Endothelial cell of umbilical vein (primary cell): ENCODE measurements around the gene TPCN1. TPM values are rescaled to one million over a fixed set of nuclear protein-coding genes. Genes with fewer than 3 reads are reported as not detected.

Source experiments
- BruUV-seq: library from RNA; stranded (reverse); fragments of 400-500 nt; replicated peaks from 2 replicates; lab custom pipeline; 2021; lab: Mats Ljungman, UMichigan
- CTCF ChIA-PET: fragments of 300-600, 350-600 bp; sonication (Branson Sonifier 250); formaldehyde crosslinking; loops from one replicate; lab custom pipeline; 2021; ENCODE audit warnings: antibody characterized with exemption, inconsistent platforms; lab: Charles Lee
- POLR2A ChIA-PET: fragments of 300-600, 350-600 bp; sonication (Branson Sonifier 250); formaldehyde crosslinking; loops from one replicate; lab custom pipeline; 2021; ENCODE audit warnings: antibody characterized with exemption, inconsistent platforms; lab: Charles Lee
- DNase-seq: peaks from one replicate; pipeline ENCODE4 v3.0.0-alpha.2; 2011; ENCODE audit warnings: low read depth, low spot score
- FAIRE-seq: peaks from 2 replicates; lab custom pipeline; 2011; peaks lifted over from hg19 to GRCh38; lab: Jason Lieb, UNC
- H2AFZ ChIP-seq: 2 replicates; pipeline ENCODE4 v1.6.0; 2012; ENCODE audit warnings: low read depth, low read length, control low read depth, inconsistent platforms
- H3K27ac ChIP-seq: 2 replicates; pipeline ENCODE4 v1.5.1; 2011; ENCODE audit warnings: low read depth, mild to moderate bottlenecking, control low read depth, low read length, moderate library complexity; ENCODE audit not compliant: insufficient read depth
- H3K27me3 ChIP-seq, 2 experiments: 2 replicates each; pipeline versions ENCODE4 v1.6.0 to v1.6.1; 2011; ENCODE audit warnings: low read length in 2 of 2, mixed read lengths in 1 of 2; ENCODE audit not compliant: control insufficient read depth in 2 of 2, insufficient read depth in 2 of 2
- H3K36me3 ChIP-seq, 2 experiments: 2 replicates in 1 of 2; 3 replicates in 1 of 2; pipeline ENCODE4 v1.5.1; 2011; ENCODE audit warnings: low read length in 2 of 2, mild to moderate bottlenecking in 1 of 2, moderate library complexity in 1 of 2; ENCODE audit not compliant: control insufficient read depth in 2 of 2, insufficient read depth in 2 of 2; ENCODE audit errors: extremely low read depth in 1 of 2
- H3K4me1 ChIP-seq: 3 replicates; pipeline ENCODE4 v1.5.1; 2011; ENCODE audit warnings: mild to moderate bottlenecking, low read length; ENCODE audit not compliant: control insufficient read depth, insufficient read depth; ENCODE audit errors: extremely low read depth
- H3K4me2 ChIP-seq: 2 replicates; pipeline ENCODE4 v1.6.1; 2011; ENCODE audit warnings: low read length, control low read depth, mixed read lengths; ENCODE audit not compliant: insufficient read depth
- H3K4me3 ChIP-seq, 3 experiments: fragments of 200-600 bp in 1 of 3; sonication (generic), shearing (Covaris generic) in 1 of 3; replicated peaks in 1 of 3; 2 replicates each; pipeline ENCODE4 v1.5.1; 2011 to 2016; ENCODE audit warnings: control low read depth in 3 of 3, low read length in 3 of 3, mild to moderate bottlenecking in 2 of 3, inconsistent platforms in 1 of 3, low read depth in 1 of 3, moderate library complexity in 1 of 3; ENCODE audit not compliant: insufficient read depth in 1 of 3
- H3K79me2 ChIP-seq: 2 replicates; pipeline ENCODE4 v1.6.0; 2012; ENCODE audit warnings: low read length, inconsistent platforms; ENCODE audit not compliant: control insufficient read depth, insufficient read depth
- H3K9ac ChIP-seq: replicated peaks from 2 replicates; pipeline ENCODE3; 2011; ENCODE audit warnings: low read length, control low read depth; ENCODE audit not compliant: insufficient read depth; ENCODE audit errors: extremely low read depth
- H3K9me1 ChIP-seq: replicated peaks from 3 replicates; pipeline ENCODE4 v1.6.0; 2011; ENCODE audit warnings: mild to moderate bottlenecking, low read length; ENCODE audit not compliant: control insufficient read depth, insufficient read depth; ENCODE audit errors: extremely low read depth
- H3K9me3 ChIP-seq: replicated peaks from 2 replicates; pipeline ENCODE4 v1.5.1; 2012; ENCODE audit warnings: low read length, inconsistent platforms; ENCODE audit not compliant: control insufficient read depth, insufficient read depth
- H4K20me1 ChIP-seq: replicated peaks from 2 replicates; pipeline ENCODE3; 2011; ENCODE audit warnings: mild to moderate bottlenecking, low read length; ENCODE audit not compliant: control insufficient read depth, insufficient read depth; ENCODE audit errors: extremely low read depth
- CTCF ChIP-seq, 2 donors: IDR thresholded peaks; 1 replicate in 1 of 2; 2 replicates in 1 of 2; pipeline ENCODE4 v1.5.1; 2011; ENCODE audit warnings: low read length in 2 of 2, mild to moderate bottlenecking in 2 of 2, moderate library complexity in 2 of 2, control low read depth in 1 of 2, inconsistent platforms in 1 of 2, low read depth in 1 of 2; ENCODE audit not compliant: insufficient read depth in 1 of 2; ENCODE audit errors: extremely low read depth in 1 of 2
- EZH2 ChIP-seq: IDR thresholded peaks from 2 replicates; pipeline ENCODE4 v1.6.1; 2012; ENCODE audit warnings: borderline replicate concordance, low read depth, mild to moderate bottlenecking, moderate library complexity, low read length, inconsistent platforms; ENCODE audit not compliant: severe bottlenecking
- FOS ChIP-seq: IDR thresholded peaks from 2 replicates; pipeline ENCODE4 v1.6.1; 2011; ENCODE audit warnings: mild to moderate bottlenecking, low read length, moderate library complexity, borderline replicate concordance; ENCODE audit not compliant: insufficient read depth
- GATA2 ChIP-seq: IDR thresholded peaks from 2 replicates; pipeline ENCODE4 v1.7.0; 2011; ENCODE audit warnings: low read depth, mild to moderate bottlenecking, moderate library complexity, mixed read lengths, low read length; ENCODE audit not compliant: insufficient read length, insufficient read depth
- JUN ChIP-seq: IDR thresholded peaks from 2 replicates; pipeline ENCODE4 v1.6.1; 2011; ENCODE audit warnings: borderline replicate concordance, low read depth; ENCODE audit not compliant: insufficient read length, insufficient read depth
- MYC ChIP-seq: IDR thresholded peaks from one replicate; pipeline ENCODE4 v1.6.1; 2011; ENCODE audit warnings: mild to moderate bottlenecking, low read depth, low read length
- POLR2A ChIP-seq: IDR thresholded peaks from 2 replicates; pipeline ENCODE4 v1.6.1; 2012; ENCODE audit warnings: low read depth, mild to moderate bottlenecking, control low read depth, low read length
- POLR2AphosphoS5 ChIP-seq: IDR thresholded peaks from 2 replicates; pipeline ENCODE4 v1.6.1; 2012; ENCODE audit warnings: low read depth, mild to moderate bottlenecking, control low read depth, low read length, moderate library complexity; ENCODE audit not compliant: insufficient read depth
- dilution Hi-C: fragments of 300-500 bp; cut with MboI; formaldehyde crosslinking; loops from one replicate; pipeline ENCODE4 v1.15.0; 2019; ENCODE audit warnings: low sequenced_read_pairs; ENCODE audit not compliant: extremely low pct_ligation_motif_present
- intact Hi-C: fragments of 100-400 bp; cut with micrococcal nuclease; formaldehyde crosslinking; loops from one replicate; pipeline ENCODE4 v1.10.0; 2022
- polyA plus RNA-seq, 4 experiments: library from polyadenylated mRNA; depleted of rRNA in 3 of 4; stranded (reverse) in 3 of 4; unstranded in 1 of 4; fragments of >200 nt; gene quantifications; 2 replicates each; pipeline versions ENCODE4 v1.2.1 to v1.2.3, GENCODE V29; 2011 to 2012; ENCODE audit warnings: missing spikeins in 1 of 4
- total RNA-seq: library from RNA; stranded (reverse); gene quantifications from 2 replicates; pipeline ENCODE4 v1.2.3, GENCODE V29; 2021
- TF ChIP-seq, protein P1 (sequence below): IDR thresholded peaks from 2 replicates; pipeline ENCODE4 v1.6.1; 2011; ENCODE audit not compliant: insufficient read depth, insufficient read length

Gene TPCN1
- total and polyA plus RNA-seq, 2 donors (not counting 3 experiments of a cell fraction or from before 2014, with no cell fraction given): 19.5 to 28.3 TPM

- Histone ChIP-seq H3K9me1 (no peaks in the 10 kb centered on the region), H3K27ac (no peak overlapping the region), H2AFZ (no peak overlapping the region), H3K36me3 (peaks cover 0 to 14% of the 10 kb centered on the region in 2 experiments), H3K79me2 (no peaks in the 10 kb centered on the region), H3K9me3 (no peaks in the 10 kb centered on the region), H3K9ac (no peak overlapping the region), H4K20me1 (no peaks in the 10 kb centered on the region), H3K27me3 (no peaks in the 10 kb centered on the region), H3K4me3 (no peak overlapping the region), H3K4me2 (no peak overlapping the region), H3K4me1 (peaks cover 24% of the 10 kb centered on the region)
- dilution Hi-C loops (no loop called here), intact Hi-C loops (no loop called here)
- ChIA-PET POLR2A (interaction anchor here (3.7 kb wide), 1 partner anchor 15 kb away, joined by 15 read pairs; the partner anchor contains the start of gene TPCN1), CTCF (interaction anchor here (1.0 to 1.6 kb wide), 2 partner anchors 39 to 189 kb away, joined by 3 read pairs; no protein-coding TSS in a partner anchor)
- FAIRE-seq (no peak), DNase-seq (no peak)
- BruUV-seq: no TSS peak
- TF ChIP-seq JUN (no peak), MYC (no peak), EZH2 (no peak), GATA2 (no peak), POLR2AphosphoS5 (no peak), FOS (no peak), POLR2A (no peak), CTCF (IDR thresholded peaks at IDR 0.05; ENCODE audit: extremely low read depth in 1 of 2, insufficient read depth in 1 of 2, low read depth in 1 of 2, low read length in 2 of 2) (no peak)
- TF ChIP-seq, protein P1, sequence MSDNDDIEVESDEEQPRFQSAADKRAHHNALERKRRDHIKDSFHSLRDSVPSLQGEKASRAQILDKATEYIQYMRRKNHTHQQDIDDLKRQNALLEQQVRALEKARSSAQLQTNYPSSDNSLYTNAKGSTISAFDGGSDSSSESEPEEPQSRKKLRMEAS: no peak
Measured at GRCh38 chr12:113235976-113236375, 14.7 kb downstream of the TPCN1 start.
